WTC11 (cell line): ENCODE data around the gene TANC1. TPM values are rescaled to one million over a fixed set of nuclear protein-coding genes. Genes with fewer than 3 reads are reported as not detected.

Experiments
- ATAC-seq: fragments of 200-7000 bp; cut with Tn5 transposase; 2 replicates; pipeline ENCODE4 v1.10.0; 2021; ENCODE audit warnings: mild to moderate bottlenecking, moderate library complexity
- CTCF ChIA-PET: fragments of 300-600 bp; sonication (Branson Sonifier 250); formaldehyde crosslinking; loops from one replicate; lab custom pipeline; 2021; ENCODE audit warnings: antibody characterized with exemption; lab: Charles Lee
- POLR2A ChIA-PET: fragments of 350-600 bp; sonication (Branson Sonifier 250); formaldehyde crosslinking; loops from one replicate; lab custom pipeline; 2021; ENCODE audit warnings: antibody characterized with exemption; lab: Charles Lee
- DNase-seq: peaks from one replicate; pipeline ENCODE4 v3.0.0; 2021; ENCODE audit warnings: low spot score
- H3K27ac Mint-ChIP-seq: 2 replicates; pipeline ENCODE4 v1.8.0; 2021; ENCODE audit warnings: mixed read lengths
- H3K27me3 Mint-ChIP-seq: 2 replicates; pipeline ENCODE4 v1.8.0; 2021; ENCODE audit warnings: low read depth, mild to moderate bottlenecking, moderate library complexity, mixed read lengths
- H3K36me3 Mint-ChIP-seq: 2 replicates; pipeline ENCODE4 v1.8.0; 2021; ENCODE audit warnings: mixed read lengths
- H3K4me1 Mint-ChIP-seq: 2 replicates; pipeline ENCODE4 v1.8.0; 2022; ENCODE audit warnings: mixed read lengths
- H3K4me3 Mint-ChIP-seq: 2 replicates; pipeline ENCODE4 v1.8.0; 2021; ENCODE audit warnings: mild to moderate bottlenecking, moderate library complexity, mixed read lengths
- H3K9me3 Mint-ChIP-seq: 2 replicates; pipeline ENCODE4 v1.8.0; 2021; ENCODE audit warnings: mixed read lengths
- ATF3 ChIP-seq: sonication (generic); formaldehyde crosslinking; conservative IDR thresholded peaks from 2 replicates; pipeline ENCODE4 v1.8.1; 2022; ENCODE audit warnings: mild to moderate bottlenecking, missing genetic modification reagents
- E2F4 ChIP-seq: sonication (generic); formaldehyde crosslinking; IDR thresholded peaks from 2 replicates; pipeline ENCODE4 v1.8.1; 2022; ENCODE audit warnings: low read depth, mild to moderate bottlenecking, moderate library complexity, missing genetic modification reagents, borderline replicate concordance
- ERG ChIP-seq: fragments of 250-450 bp; sonication (Bioruptor Pico); IDR thresholded peaks from 2 replicates; pipeline ENCODE4 v1.8.0; 2021; ENCODE audit warnings: mild to moderate bottlenecking
- ESRRA ChIP-seq: sonication (generic); formaldehyde crosslinking; IDR thresholded peaks from 2 replicates; pipeline ENCODE4 v1.8.1; 2022; ENCODE audit warnings: mild to moderate bottlenecking, missing genetic modification reagents, borderline replicate concordance
- GABPB1 ChIP-seq: sonication (generic); formaldehyde crosslinking; IDR thresholded peaks from 2 replicates; pipeline ENCODE4 v1.8.1; 2023; ENCODE audit warnings: mild to moderate bottlenecking, missing genetic modification reagents
- IRF2 ChIP-seq: sonication (generic); formaldehyde crosslinking; IDR thresholded peaks from 2 replicates; pipeline ENCODE4 v1.8.0; 2022; ENCODE audit warnings: low read depth, missing genetic modification reagents, borderline replicate concordance
- MLX ChIP-seq: sonication (generic); formaldehyde crosslinking; IDR thresholded peaks from 2 replicates; pipeline ENCODE4 v1.8.1; 2023; ENCODE audit warnings: mild to moderate bottlenecking, missing genetic modification reagents, moderate library complexity
- NR3C1 ChIP-seq: sonication (generic); formaldehyde crosslinking; conservative IDR thresholded peaks from 2 replicates; pipeline ENCODE4 v1.8.1; 2023; ENCODE audit warnings: low read depth, mild to moderate bottlenecking, missing genetic modification reagents
- PREB ChIP-seq: sonication (generic); formaldehyde crosslinking; IDR thresholded peaks from 2 replicates; pipeline ENCODE4 v1.8.1; 2022; ENCODE audit warnings: mild to moderate bottlenecking, missing genetic modification reagents, moderate library complexity, borderline replicate concordance
- SP1 ChIP-seq: sonication (generic); formaldehyde crosslinking; conservative IDR thresholded peaks from 2 replicates; pipeline ENCODE4 v1.8.1; 2022; ENCODE audit warnings: missing genetic modification reagents
- TEAD1 ChIP-seq: sonication (generic); formaldehyde crosslinking; IDR thresholded peaks from 2 replicates; pipeline ENCODE4 v1.8.0; 2022; ENCODE audit warnings: mild to moderate bottlenecking, missing genetic modification reagents
- USF1 ChIP-seq: sonication (generic); formaldehyde crosslinking; IDR thresholded peaks from 2 replicates; pipeline ENCODE4 v1.8.0; 2022; ENCODE audit warnings: mild to moderate bottlenecking, missing genetic modification reagents
- ZBTB43 ChIP-seq: sonication (generic); formaldehyde crosslinking; IDR thresholded peaks from 2 replicates; pipeline ENCODE4 v1.8.1; 2023; ENCODE audit warnings: mild to moderate bottlenecking, missing genetic modification reagents
- ZNF317 ChIP-seq: sonication (generic); formaldehyde crosslinking; IDR thresholded peaks from 2 replicates; pipeline ENCODE4 v1.8.1; 2023; ENCODE audit warnings: low read depth, mild to moderate bottlenecking, moderate library complexity, missing genetic modification reagents, borderline replicate concordance
- ZNF425 ChIP-seq: fragments of 250-450 bp; sonication (Bioruptor Pico); conservative IDR thresholded peaks from 2 replicates; pipeline ENCODE4 v1.9.0; 2021; ENCODE audit warnings: mild to moderate bottlenecking
- total RNA-seq: library from RNA; stranded (reverse); gene quantifications from 3 replicates; pipeline ENCODE4 v1.2.3, GENCODE V29; 2021
- TF ChIP-seq, protein P1 (sequence below): fragments of 250-450 bp; sonication (Bioruptor Pico); IDR thresholded peaks from 2 replicates; pipeline ENCODE4 v1.9.0; 2021; ENCODE audit warnings: mild to moderate bottlenecking
- TF ChIP-seq, protein P2 (sequence below): sonication (generic); formaldehyde crosslinking; IDR thresholded peaks from 2 replicates; pipeline ENCODE4 v1.8.0; 2023; ENCODE audit warnings: missing genetic modification reagents

Gene TANC1
- total RNA-seq, 1 experiment from 2014 or later = 11.6 TPM

DNA sequence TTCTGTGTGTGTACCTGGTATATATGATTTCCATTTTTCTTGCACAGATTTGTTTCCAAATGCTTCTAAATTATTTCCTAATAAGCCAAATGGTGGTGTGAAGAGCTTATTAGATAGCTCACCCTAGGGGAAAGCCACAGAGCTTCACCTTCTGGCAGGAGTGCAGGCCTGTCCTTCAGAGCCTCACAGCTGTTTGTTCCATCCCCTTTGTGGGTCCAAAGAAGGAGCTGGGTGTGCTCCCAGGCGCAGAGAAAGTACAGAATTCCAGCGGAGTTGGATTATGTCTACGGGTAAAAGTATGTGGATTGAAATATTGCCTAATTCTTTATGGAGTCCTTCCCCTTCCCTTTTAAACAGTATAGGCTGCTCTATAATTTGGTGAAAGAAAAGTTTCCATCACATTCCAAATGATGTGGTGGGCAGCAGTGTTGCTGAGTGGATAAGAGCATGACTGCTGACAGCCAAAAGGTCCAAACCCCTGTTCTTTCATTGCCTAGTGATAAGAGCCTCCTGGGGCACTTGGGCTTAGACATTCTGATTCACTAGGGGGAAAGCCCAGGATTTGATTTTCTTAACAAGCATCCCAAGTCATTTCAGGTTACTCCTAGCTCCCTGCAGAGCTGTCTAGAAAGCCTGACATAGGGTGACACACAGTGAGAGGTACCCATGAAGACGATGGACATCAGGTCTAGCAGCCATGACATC lies 231.5 kb downstream of the TANC1 start (continued):
- TF ChIP-seq PREB (CRISPR knock-in tag) (no peak), GABPB1 (CRISPR knock-in tag) (no peak), ESRRA (CRISPR knock-in tag) (no peak)

GRCh38 chr2:159200498-159200897 lies 232.1 kb downstream of the TANC1 start:
- Mint-ChIP-seq H3K27ac (no peak overlapping the region), H3K9me3 (no peaks in the 10 kb centered on the region), H3K4me1 (no peaks in the 10 kb centered on the region), H3K36me3 (no peaks in the 10 kb centered on the region), H3K4me3 (no peak overlapping the region)
- CTCF ChIA-PET = interaction anchor here (1.2 kb wide), 1 partner anchor 8 kb away, joined by 3 read pairs; no protein-coding TSS in a partner anchor
- POLR2A ChIA-PET = no interaction called here
- TF ChIP-seq ATF3 (CRISPR knock-in tag) = no peak
- no peak for TF ChIP-seq ZNF425 (CRISPR knock-in tag)
- no peak for TF ChIP-seq TEAD1
- no peak for TF ChIP-seq MLX (CRISPR knock-in tag)
- TF ChIP-seq SP1 = no peak
- no peak for TF ChIP-seq ZBTB43 (CRISPR knock-in tag)
- TF ChIP-seq, protein P1, sequence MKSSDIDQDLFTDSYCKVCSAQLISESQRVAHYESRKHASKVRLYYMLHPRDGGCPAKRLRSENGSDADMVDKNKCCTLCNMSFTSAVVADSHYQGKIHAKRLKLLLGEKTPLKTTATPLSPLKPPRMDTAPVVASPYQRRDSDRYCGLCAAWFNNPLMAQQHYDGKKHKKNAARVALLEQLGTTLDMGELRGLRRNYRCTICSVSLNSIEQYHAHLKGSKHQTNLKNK (CRISPR knock-in tag) = no peak
- TF ChIP-seq, protein P2, sequence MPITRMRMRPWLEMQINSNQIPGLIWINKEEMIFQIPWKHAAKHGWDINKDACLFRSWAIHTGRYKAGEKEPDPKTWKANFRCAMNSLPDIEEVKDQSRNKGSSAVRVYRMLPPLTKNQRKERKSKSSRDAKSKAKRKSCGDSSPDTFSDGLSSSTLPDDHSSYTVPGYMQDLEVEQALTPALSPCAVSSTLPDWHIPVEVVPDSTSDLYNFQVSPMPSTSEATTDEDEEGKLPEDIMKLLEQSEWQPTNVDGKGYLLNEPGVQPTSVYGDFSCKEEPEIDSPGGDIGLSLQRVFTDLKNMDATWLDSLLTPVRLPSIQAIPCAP (CRISPR knock-in tag) = no peak
- no peak for TF ChIP-seq IRF2
- TF ChIP-seq, all 79 proteins: peak for 0
- ATAC-seq (no peak), DNase-seq (no peak)
- no peaks in the 10 kb centered on the region for H3K27me3 Mint-ChIP-seq

DNA sequence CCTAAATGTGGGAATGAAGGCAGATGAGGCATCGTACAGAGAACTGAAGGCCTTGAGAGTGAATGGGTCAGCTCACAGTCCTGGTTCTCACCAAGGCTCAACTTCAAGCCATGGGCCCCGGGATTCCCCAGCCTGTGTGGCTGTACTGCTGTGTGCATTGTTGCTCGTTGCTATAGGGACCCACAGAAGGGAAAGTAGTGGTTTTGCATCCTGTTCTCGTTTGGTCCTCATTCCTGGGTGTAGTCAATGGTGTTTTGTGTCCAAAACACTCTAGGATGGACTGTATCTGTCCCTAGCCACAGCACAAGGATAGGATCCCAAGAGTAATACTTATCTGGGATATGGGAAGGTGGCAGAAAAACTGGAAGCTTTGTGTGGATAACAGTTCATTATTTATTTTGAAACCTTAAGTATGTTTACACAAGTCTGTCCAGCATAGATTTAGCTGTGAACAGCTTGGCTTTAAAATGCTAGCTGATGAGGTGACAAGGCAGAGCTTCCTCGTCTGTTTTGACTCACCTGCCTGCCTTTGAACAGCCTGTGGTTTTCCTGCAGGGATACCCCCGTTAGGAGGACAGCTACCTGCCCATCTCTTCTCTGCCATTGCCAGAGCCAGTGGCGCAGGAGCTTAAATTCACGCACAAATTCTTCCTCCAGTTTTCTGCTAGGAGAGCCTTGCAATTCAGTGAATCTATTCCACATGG lies 233.1 kb downstream of the TANC1 start:
- CTCF ChIA-PET = no interaction called here
- H3K4me3 Mint-ChIP-seq = no peak overlapping the region
- no peak overlapping the region for H3K27ac Mint-ChIP-seq
- DNase-seq = no peak
- no peaks in the 10 kb centered on the region for H3K36me3 Mint-ChIP-seq
- ATAC-seq = no peak
- no peaks in the 10 kb centered on the region for H3K4me1 Mint-ChIP-seq
- no peaks in the 10 kb centered on the region for H3K27me3 Mint-ChIP-seq
- H3K9me3 Mint-ChIP-seq = no peaks in the 10 kb centered on the region
- POLR2A ChIA-PET = no interaction called here
- TF ChIP-seq NR3C1 (CRISPR knock-in tag) (no peak), E2F4 (CRISPR knock-in tag) (no peak), USF1 (CRISPR knock-in tag) (no peak), ERG (CRISPR knock-in tag) (no peak), ZNF317 (no peak), MLX (CRISPR knock-in tag) (no peak)
